Limb (tissue), 2 donors: Measurements from ENCODE around the gene CYTH1.
"Not testable (repeated sequence)": the region's sequence is repeated elsewhere in the genome, so short reads cannot be mapped to it uniquely, and the experiment has no call there.

Experiments
- DNase-seq, 2 donors: peaks; one replicate each; pipeline ENCODE4 v3.0.0-alpha.2; 2016; ENCODE audit errors: extremely low spot score in 2 of 2

The CYTH1 gene

DNA sequence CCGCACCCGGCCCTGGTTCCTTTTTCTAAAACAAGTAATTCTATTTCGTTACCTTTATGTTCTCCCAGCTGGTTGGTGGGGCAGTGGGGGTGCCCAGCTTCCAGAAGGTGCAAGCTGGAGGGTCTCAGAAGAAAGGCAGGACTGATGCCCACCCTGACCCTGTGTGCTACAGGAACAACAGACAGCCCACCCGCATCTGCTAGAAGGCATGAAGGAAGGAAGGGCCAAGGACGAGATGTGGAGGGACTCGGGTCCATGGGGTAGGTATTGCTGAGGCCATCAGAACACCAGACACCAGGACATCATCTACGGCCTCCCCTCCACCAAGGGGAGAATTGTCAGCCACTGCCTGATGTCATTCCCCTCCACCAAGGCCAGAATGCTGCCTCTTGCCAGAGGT, 6.4 kb upstream of the CYTH1 start:
- no peak for DNase-seq

DNA sequence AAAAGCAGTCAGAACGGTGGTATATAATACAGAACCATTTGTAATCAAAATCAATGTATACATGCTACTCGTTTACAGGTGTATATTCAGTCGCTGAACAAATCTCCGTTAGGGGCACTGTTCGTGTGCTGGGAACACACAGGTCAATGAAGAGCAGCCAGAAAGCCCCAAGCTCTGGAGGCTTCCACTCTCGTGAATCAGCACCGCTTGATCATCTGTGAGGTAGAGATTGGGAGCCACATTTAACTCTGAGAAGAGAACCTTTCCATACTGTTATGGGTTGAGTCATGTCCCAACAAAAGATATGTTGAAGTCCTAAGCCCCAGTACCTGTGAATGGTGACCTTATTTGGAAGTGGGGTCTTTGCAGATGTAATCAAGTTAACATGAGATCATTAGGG, 5.4 kb upstream of the CYTH1 start:
- DNase-seq = no peak

DNA sequence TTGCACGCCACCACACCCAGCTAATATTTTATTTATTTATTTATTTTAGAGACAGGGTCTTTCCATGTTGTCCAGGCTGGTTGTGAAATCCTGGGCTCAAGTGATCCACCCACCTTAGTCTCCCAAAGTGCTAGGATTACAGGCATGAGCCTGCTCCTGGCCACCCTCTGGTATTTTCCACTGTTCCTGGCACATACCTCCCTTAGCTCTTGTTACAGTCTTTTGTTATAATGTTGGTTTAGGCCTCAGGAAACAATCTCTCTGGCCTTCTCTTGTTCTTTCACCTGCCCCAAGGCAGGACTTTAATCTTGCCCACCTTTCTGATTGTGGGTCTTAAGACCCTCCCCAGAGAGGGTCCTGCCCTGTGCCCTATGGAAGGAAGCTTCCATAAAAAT, 3.6 kb upstream of the CYTH1 start:
- DNase-seq = no peak

DNA sequence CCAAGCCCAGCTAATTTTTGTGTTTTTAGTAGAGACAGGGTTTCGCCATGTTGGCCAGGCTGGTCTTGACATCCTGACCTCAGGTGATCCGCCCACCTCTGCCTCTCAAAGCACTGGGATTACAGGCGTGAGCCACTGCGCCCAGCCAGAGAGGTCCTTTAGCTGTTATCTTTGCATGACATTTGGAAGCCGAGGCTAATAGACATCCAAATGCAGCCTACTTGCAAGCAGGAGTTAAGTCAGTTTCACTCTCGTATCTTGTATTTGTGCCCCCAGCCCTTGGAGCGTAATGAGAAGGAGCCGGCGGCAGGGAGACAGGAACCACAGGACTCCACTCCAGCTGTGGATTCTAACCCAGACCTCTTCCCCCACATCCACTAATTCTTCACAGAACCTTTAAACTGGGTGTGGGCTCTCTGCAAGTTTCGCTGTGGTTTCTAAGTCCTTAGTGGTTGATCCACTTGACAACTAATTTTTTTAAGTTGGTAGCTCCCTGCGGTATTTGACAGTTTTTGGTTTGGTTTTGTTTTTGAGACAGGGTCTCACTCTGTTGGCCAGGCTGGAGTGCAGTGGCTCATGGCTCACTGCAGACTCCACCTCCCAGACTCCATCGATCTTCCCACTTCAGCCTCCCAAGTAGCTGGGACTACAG, 3.1 kb upstream of the CYTH1 start:
- no peak for DNase-seq

DNA sequence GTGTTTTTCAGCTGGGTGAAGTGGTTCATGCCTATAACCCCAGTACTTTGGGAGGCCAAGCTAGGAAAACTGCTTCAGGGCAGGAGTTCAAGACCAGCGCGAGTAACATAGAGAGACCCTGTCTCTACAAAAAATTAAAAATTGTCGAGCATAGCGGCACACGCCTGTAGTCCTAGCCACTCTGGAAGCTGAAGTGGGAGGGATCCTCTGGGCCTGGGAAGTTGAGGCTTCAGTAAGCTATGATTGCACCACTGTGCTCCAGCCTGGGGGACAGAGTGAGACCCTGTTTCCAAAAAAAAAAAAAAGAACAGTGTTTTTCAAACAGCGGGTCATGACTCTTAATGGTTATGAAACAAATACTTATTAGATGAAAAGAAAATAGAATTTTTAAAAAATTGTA, 2.3 kb upstream of the CYTH1 start:
- DNase-seq = no peak

DNA sequence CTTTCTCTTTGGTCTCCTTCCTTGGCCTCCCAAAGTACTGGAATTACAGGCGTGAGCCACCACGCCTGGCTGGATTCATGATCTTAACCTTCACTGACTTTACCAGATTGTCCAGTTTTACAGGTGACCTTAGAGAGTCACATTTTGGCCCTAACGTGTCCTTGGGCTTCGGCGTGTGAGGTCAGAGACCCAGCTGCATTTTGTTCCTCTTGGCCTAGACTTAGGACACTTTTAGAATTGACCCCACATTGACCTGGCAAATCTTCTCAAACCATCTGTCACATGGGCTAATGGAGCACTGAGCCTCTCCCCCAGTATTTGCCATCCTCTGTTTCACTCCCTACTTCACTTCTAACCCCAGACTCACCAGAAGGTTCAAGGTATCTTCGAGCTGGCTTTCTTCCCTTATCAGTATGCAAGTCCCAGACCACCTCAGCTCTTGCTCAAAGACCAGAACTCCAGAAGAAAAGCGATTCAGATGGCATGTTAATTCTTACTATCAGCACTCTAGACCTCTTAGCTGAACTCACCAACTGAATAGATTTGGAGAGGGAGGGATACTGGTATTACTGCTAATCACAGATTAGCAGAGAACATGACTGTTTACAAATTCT, 1.7 kb upstream of the CYTH1 start:
- no peak for DNase-seq

DNA sequence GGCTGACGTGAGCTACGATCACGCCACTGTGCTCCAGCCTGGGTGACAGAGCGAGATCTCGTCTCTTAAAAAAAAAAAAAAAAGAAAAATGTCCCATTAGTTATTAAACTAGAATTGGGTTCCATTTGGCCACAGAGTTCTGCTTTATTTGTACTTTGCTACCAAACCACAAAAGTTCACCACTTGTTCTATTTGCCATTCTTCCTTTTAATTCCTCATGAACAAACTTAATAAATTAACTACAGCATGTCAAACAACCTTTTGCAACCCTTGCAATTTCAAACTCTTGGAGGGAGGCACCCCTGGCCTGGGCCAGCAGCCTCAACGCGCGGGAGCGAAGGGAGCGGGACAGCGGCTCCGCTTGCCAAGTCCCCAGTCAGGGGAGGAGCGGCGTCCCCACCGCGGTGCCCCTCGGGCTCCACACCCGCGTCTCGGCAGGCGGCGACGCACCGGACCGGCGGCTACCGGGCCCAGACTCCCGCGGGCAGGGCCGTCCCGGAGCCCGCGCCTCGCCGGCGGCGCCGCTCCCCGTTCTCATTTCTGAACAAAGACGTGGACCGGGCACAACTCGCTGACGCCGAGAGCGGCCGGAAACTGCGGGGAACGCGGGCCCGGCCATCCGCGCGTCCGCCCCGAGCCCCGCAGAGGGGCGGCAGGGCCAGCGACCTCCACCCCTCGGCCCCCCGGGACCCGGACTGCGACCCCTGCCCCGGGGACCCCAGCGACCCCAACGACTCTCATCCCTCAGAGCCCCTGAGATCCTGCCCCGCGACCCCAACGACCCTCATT, 775 bp downstream of the CYTH1 start:
- DNase-seq = peak in 1 of 2 donors; percentile 71

DNA sequence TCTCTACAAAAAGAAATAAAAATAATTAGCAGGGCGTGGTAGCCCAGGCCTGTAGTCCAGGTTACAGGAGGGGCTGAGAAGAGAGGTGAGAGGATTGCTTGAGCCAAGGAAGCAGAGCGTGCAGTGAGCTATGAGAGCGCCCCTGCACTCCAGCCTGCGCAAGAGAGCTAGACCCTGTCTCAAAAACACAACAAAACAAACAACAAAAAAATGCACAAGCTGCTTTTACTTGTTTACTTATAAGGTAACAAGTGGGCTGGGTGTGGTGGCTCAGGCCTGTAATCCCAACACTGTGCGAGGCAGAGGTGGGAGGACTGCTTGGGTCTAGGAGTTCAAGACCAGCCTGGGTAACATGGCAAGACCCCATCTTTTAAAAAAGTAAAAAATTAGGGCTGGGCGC, 1.7 kb downstream of the CYTH1 start:
- DNase-seq = no peak

DNA sequence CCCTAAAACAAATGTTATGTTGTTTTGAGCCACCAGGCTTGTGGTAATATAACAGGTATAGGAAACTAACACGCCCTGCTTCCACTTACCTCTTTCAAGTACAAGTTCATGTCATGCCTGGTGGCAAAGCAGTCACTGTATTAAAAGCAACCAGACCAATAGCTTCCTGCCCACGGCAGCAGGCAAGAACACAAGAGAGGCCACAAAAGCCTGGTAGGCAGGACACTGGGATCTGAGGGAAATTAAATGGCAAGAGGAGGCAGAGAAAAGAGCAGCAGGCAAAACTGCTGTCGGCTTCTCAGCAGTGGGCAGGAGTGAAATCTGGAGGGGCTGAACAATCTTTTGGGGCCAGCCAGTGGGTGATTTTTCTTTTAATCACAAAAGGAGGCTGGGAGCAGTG, 2.2 kb downstream of the CYTH1 start:
- DNase-seq = no peak

DNA sequence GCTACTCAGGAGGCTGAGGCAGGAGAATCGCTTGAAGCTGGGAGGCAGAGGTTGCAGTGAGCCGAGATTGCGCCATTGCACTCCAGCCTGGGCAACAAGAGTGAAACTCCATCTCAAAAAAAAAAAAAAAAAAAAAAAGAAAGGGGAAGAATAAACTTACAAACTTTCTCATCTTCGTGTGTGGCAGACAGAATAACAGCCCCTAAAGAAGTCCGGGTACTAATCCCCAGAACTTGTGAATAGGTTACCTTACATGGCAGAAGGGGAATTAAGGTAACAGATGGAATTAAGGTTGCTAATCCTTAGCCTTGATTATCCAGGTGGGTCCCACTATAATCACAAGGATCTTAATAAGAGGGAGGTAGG, 2.8 kb downstream of the CYTH1 start:
- DNase-seq = not testable (repeated sequence)

DNA sequence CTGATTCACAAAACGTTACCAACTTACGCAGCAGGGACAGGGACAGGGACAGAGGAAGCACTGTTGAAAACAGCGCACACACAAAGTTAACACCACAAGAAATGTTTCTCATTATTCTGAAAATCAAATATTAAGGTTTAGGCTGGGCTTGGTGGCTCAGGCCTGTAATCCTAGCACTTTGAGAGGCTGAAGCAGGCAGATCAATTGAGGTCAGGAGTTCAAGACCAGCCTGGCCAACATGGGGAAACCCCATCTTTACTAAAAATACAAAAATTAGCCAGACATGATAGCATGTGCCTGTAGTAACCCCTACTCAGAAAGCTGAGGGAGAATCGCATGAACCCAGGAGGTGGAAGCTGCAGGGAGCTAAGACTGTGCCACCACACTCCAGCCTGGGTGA, 4.2 kb downstream of the CYTH1 start:
- DNase-seq = no peak

DNA sequence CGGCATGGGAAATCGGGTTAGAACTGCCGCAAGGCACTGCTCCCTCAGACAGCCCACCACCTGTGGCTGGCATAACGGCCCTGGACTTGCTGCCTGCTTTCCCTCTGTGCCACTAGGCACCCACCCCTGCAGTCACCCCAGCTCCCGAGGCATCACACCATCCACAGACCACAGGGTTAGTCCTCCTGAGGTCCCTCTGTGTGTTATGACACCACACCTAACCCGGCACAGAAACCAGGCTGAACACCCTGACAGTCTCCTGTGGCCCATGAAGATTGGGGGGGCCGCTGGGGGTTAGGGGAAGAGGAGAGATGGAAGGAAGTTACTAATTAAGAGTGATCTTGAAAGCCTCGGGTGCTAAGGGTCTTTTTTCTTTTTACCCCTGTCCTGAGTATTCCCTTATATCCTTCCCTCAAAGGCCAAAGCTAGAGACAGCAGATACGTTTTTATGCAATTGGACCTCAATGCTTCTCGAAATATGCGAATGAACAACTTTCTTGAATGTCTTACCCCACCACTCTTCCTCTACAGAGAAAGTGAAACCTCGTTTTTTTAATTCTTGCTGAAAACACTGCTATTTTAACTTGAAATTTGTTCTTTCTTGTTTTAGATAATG, 7.0 kb downstream of the CYTH1 start:
- DNase-seq = no peak

DNA sequence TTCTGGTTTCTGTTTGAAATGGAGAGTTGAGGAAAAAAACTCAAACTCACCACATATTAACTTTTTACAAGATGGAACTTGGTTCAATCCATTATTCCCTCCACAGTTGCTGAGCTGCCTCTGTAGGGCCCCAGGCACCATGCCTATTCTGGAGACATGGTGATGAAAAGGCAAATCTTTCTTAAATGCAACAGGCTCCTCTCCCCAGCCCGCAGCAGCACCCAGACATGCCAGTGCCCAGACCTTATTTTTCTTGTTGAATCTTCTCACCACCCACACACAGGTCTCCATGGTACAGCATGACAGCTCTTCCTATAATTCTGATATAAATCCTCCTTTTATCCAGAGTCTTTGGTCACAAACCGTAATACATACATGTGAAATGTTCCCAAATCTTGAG, 7.6 kb downstream of the CYTH1 start:
- no peak for DNase-seq

DNA sequence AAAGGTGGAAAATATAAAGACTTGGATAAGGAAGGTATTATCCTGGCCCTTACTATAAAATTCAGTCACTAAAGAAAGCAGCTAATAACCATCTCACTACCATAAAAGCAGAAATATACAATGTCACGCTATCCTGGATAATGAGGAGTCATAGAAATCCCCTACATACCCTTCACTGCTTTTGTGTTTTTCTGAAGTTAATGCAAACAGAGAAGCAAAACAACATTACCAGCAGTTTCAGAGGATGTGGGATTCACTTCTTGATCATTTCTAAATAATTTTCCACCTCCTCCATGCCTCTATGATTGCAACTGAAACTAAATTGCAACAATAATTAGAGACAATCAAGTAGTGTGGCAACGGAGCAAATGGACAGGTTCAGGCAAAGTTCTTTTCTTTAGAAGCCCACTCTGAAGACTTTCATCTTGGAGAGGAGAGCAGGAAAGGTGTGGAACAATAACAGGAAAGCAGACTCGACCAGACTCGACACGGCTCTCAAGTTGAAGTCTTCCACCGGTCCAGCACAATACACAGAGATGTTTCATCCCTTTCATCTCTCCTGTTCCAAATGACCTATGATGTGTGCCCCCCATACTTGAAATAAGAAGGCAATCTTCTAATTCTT, 10.2 kb downstream of the CYTH1 start:
- no peak for DNase-seq

DNA sequence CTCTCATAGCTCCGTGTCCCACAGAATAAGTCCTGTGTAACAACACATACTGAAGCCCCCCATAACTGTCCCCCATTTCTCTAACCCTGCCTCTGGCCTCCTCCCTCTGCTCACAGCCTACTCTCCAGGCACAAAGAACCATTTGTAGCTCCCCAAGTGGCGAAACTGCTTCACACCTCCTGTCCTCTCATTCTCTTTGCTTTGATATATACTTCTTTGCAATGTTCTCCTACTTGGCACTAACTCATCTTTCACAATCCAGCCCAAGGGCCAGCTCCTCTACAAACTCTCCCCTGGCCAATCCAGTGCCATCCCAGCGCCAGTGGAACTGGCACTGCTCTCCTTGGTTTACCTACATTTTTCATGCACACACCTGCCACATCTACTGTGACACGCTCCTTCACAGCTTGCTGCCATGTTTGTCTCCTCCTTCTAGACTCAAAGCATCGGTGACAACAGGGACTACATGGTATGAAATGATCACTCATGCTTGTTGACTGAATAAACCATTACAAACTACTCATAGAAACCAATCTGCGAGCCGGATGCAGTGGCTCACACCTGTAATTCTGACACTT, 12.8 kb downstream of the CYTH1 start:
- DNase-seq = no peak

DNA sequence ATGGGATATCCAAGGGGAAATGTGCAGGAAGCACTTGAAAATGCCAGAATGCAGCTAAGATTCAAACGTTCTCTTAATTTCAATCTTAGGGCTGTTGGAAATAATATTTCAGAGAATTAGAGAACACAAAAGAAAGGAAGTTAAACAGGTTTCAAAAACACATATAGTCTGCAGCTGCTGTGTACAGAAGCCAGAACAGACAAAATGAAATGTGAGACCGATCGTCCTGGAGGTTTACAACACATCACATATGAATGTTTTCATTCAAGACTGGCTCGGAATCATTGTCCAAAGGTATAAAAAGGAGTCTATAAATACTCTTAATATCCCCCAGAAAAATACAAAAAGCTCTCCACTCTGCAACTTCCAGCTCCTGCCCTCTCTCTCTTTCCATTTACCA, 14.3 kb downstream of the CYTH1 start:
- DNase-seq = no peak

DNA sequence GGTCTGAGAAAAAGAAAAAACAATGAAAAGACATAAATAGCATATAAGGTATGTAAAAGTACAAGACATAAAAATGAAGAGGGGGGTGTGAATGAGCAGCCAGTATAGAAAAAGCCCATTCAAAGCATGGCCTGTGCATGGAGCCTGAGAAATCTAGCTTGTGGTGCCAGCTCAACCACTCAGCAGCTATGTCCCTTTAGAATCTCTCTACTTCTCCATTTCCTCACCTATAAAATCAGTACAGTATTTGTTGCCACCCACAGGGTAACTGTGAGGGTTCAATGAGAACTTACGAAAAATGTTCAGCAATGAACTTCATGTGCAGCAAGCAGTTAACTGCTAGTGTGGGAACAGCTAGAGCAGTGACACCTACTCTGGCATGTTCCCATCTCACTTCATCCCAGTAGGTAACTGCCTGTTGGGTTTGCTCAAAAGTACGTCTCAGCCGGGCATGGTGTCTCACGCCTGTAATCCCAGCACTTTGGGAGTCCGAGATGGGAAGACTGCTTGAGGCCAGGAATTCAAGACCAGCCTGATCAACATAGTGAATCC, 15.3 kb downstream of the CYTH1 start:
- no peak for DNase-seq

DNA sequence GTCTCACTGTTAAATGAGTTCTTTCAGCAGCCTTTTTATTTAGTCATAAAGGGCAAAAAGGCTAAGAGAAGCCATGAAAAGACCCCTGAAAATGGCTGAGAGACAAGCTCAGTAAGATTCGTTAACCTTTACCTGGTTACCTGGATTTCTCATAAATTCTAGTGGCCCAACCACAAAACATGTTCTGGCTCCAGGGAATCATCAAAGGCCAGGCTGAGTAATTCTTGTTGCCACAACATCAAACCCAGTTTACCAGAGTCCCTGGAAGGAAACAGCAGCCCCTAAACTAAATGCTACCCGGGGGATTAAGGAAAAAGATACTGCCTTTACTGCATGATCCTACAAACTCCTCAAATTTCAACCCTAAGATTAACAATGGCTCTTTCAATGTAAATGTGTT, 15.8 kb downstream of the CYTH1 start:
- DNase-seq = no peak

DNA sequence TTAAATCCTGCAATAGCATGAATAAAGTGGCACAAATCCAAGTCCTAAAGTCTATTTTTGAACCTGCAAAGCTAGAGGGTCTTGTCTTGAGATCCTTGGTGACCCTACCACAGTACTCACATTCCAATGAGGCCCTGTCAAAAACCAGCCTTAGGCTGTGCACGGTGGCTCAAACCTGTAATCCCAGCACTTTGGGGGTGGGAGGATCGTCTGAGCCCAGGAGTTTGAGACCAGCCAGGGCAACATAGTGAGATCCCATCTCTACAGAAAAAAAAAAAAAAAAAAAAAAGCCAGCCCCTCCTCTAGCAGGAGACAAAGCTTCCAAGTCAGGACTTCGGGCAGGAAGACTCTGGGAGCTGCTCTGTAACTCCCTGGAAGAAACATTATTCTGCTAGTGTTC, 16.3 kb downstream of the CYTH1 start:
- DNase-seq = no peak

DNA sequence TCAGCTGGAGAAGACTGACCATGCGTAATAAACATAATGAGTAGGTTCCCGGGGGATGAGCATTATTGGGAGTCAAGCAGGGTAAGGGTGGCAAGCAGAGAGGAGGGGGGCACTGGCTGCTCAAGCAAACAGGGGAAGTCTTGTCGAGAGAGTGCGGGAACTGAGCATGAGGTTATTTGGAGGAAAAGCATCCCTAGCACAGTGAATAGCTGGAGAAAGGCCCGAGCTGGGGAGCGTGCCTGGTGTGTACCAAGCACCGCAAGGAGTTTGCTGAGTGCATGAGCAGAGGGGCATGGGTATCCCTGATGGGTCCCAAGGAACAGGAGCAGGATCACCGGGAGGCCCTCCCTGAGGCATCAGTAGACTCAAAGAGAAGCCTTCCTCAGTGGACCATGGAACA, 17.2 kb downstream of the CYTH1 start:
- DNase-seq = no peak

DNA sequence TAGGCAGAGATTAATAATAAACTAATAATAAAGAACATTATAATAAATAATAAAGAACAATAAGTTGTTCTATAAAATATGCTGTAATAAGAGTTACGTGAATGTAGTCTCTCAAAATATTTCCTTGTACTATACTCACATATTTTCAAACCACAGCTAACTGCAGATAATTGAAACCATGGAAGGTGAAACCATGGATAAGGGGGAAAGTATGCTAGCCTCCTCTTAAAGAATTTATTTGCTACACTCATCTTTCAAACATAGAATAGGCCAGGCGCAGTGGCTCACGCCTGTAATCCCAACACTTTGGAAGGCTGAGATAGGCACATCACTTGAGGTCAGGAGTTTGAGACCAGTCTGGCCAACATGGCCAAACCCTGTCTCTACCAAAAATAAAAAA, 18.5 kb downstream of the CYTH1 start:
- DNase-seq = no peak
